Measurements from ENCODE around the gene CSF2RB.

DNA sequence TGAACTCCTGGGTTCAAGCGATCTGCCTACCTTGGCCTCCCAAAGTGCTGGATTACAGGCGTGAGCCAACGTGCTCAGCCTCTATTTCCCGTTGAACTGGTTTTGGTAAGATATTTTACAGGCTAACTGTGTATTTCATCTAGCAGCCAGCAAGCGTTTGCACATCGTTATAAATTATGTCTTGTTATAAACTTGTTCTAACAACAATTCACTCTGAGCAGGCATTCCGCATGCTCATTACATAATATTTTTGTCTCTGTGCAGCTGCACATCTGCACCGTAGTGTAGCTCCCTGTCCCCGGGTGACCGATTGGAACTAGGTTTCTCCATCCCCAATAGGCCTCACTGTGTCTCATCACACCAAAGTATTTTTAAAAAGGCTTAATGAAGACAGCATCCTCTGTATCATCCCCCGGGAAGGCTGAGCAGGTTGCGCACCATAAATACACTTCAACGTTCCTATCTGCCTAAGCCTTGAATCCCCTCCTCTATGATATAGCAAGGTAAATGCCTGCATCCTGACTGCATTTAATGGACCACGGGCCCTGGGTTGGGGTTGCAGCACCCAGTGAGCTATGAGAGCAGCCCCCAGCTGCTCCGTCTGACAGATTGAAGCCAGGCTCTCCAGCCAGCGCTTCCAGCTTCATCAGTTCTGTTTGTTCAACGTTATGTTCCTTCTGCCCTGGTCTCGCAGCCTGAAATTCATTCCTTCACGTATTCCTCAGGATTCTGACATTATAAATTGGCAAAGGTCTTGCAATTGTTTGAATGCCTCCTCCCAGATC is 58.1 kb downstream of the CSF2RB start:
- TF ChIP-seq POLR2A (IDR thresholded peaks at IDR 0.05; ENCODE audit: low read depth, low read length) (no peak), EZH2 (IDR thresholded peaks at IDR 0.05; ENCODE audit: borderline replicate concordance, low read depth, low read length, severe bottlenecking) (no peak), POLR2AphosphoS5 (IDR thresholded peaks at IDR 0.05; ENCODE audit: insufficient read depth, low read depth, low read length) (no peak)
